Skeletal muscle tissue (tissue), 5 donors: ENCODE data around the gene PYDC1. TPM values are rescaled to one million over a fixed set of nuclear protein-coding genes. Genes with fewer than 3 reads are reported as not detected.
A peak's percentile ranks its signal among the peaks of the same experiment; 100 is the strongest.
"Not testable (repeated sequence)": the region's sequence is repeated elsewhere in the genome, so short reads cannot be mapped to it uniquely, and the experiment has no call there.

Experiments used
- H3K27ac ChIP-seq: one replicate; pipeline ENCODE4 v1.7.0; 2013; ENCODE audit warnings: mild to moderate bottlenecking, low read depth, low read length, inconsistent platforms
- H3K27me3 ChIP-seq, 3 donors: one replicate each; pipeline ENCODE4 v1.7.0; 2013; ENCODE audit warnings: low read length in 3 of 3; ENCODE audit not compliant: control insufficient read depth in 3 of 3, insufficient read depth in 3 of 3
- H3K36me3 ChIP-seq, 3 donors: one replicate each; pipeline ENCODE4 v1.7.0; 2013; ENCODE audit warnings: low read length in 3 of 3; ENCODE audit not compliant: control insufficient read depth in 3 of 3, insufficient read depth in 3 of 3
- H3K4me1 ChIP-seq, 3 donors: one replicate each; pipeline ENCODE4 v1.7.0; 2013; ENCODE audit warnings: low read length in 3 of 3, mild to moderate bottlenecking in 3 of 3; ENCODE audit not compliant: control insufficient read depth in 3 of 3, insufficient read depth in 3 of 3
- H3K4me3 ChIP-seq, 3 donors: one replicate each; pipeline ENCODE4 v1.7.0; 2013; ENCODE audit warnings: low read length in 3 of 3
- H3K9ac ChIP-seq, 3 donors: one replicate each; pipeline ENCODE4 v1.7.0; 2013; ENCODE audit warnings: low read length in 3 of 3, mild to moderate bottlenecking in 3 of 3, moderate library complexity in 2 of 3, low read depth in 1 of 3
- H3K9me3 ChIP-seq, 3 donors: one replicate each; pipeline ENCODE4 v1.7.0; 2013; ENCODE audit warnings: low read length in 3 of 3; ENCODE audit not compliant: control insufficient read depth in 3 of 3
- small RNA-seq: library from RNA; depleted of rRNA; stranded (forward); fragments of <200 nt; gene quantifications from one replicate; pipeline ENCODE3, GENCODE V24; 2014
- total RNA-seq: library from RNA; depleted of rRNA; stranded (reverse); fragments of >200 nt; gene quantifications from one replicate; pipeline ENCODE4 v1.2.3, GENCODE V29; 2014
- donor health status: Osteomylitis.

PYDC1 gene
- total RNA-seq, 1 donor from 2014 or later: not detected

DNA sequence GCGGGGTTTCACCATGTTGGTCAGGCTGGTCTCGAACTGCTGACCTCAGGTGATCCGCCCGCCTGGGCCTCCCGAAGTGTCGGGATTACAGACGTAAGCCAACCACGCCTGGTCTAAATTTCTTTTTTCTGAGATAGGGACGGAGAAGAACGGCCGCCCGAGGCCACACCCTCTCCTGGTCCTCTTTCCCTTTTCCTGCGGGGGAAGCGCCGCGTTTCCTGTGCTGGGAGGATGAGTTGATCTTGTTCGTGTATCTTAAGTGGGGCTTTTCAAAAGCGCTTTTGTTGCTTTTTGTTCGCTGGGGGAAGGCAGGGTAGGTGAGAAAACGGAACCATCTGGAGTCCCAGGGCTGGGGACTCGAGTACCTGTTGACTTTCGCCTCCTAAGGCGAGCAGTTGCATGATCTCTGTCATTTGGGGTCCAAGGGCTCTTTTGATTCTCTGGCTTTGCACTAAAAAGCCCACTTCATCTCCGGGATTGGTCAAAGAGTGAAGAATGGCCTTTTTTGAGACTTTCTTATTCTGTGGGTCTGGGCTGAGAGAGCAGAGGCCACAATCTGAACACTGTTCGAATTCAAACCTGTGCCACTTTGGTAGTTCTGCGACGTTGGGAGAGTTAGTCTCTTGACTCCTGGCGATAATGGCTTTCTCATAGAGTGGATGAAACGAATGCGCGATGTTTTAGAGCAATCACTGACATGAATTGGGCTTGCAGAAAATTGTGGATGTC, 35.7 kb downstream of the PYDC1 start:
- H3K27me3 ChIP-seq: no peaks in the 10 kb centered on the region
- H3K4me1 ChIP-seq: peaks cover 39 to 40% (median 39%) of the 10 kb centered on the region in 3 donors
- H3K9me3 ChIP-seq: no peaks in the 10 kb centered on the region
- peak overlapping the region; percentile 83 to 96 (median 96) for H3K4me3 ChIP-seq
- H3K36me3 ChIP-seq: peaks cover 31 to 37% (median 35%) of the 10 kb centered on the region in 3 donors
- H3K27ac ChIP-seq: peak overlapping the region; percentile 98
- H3K9ac ChIP-seq: peak overlapping the region; percentile 96 to 99 (median 98)

DNA sequence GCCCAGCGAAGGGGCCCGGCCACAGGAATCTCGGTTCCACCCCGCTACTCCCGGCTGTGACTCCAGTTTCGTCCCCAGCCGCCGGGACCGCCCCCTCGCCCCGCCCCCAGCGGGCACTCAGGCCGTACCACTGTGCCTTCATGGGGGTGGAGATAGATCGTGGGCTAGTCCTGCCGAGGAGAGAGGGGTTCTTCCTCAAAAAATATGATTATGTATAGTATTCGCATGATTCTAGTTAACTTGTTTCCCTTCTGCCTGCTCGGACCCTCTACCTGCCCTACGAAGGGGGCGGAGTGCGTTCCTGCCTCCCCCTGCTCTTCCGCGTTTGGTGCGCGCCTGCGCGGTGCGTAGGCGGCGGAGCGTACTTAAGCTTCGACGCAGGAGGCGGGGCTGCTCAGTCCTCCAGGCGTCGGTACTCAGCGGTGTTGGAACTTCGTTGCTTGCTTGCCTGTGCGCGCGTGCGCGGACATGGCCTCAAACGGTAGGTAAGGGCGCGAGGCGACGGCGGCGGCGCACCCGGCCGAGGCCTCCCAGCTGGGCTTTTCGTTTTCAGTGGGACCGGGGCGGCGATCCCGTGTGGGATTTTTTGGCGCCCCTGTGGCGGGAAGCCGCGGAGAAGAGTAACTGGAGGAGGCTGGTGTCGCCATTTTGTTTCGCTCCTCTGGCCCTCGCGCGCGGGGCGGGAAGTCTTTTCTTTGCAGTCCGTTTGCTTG, 37.0 kb downstream of the PYDC1 start, which contains the start of gene FUS:
Gene FUS, plus strand, starts transcription at position 393 of the 713 bp plus-strand sequence. Its CDS starts 76 bp downstream, at position 469.
- Histone ChIP-seq H3K9me3 (no peaks in the 10 kb centered on the region), H3K4me1 (peaks cover 39 to 40% (median 39%) of the 10 kb centered on the region in 3 donors), H3K27me3 (no peaks in the 10 kb centered on the region), H3K27ac (peak within 1 kb of the TSS; percentile 98), H3K4me3 (peak within 1 kb of the TSS; percentile 83 to 96 (median 96)), H3K36me3 (peaks cover 19 to 23% (median 22%) of the 10 kb centered on the region in 3 donors), H3K9ac (peak within 1 kb of the TSS; percentile 96 to 99 (median 98))

DNA sequence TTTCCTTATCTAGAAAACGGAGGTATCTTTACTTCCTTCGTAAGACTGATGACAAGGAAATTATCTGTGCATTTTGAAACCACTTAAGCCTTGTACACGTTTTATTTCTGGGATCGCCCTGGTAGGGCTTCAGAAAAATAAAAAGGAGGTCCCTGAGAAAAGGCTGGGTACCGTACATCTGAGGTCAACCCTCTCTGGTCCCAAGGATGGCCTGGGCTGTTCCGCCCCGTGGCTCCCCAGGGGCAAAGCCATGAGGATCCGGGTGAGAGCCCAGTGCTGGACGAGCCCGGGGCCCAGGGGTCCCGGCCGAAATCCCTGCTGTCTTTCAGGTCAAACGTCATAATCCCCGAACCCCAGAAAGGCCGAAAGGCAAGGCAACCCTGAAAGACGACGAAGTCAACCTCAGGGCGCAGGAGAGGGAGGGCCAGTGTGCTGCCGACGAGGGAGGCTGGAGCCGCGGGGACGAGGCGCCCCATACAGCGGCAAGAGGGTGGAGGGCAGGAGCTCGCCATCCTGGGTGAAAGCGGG, 37.7 kb downstream of the PYDC1 start:
- peaks cover 39 to 40% (median 39%) of the 10 kb centered on the region in 3 donors for H3K4me1 ChIP-seq
- H3K9ac ChIP-seq: peak overlapping the region; percentile 96 to 99 (median 98)

DNA sequence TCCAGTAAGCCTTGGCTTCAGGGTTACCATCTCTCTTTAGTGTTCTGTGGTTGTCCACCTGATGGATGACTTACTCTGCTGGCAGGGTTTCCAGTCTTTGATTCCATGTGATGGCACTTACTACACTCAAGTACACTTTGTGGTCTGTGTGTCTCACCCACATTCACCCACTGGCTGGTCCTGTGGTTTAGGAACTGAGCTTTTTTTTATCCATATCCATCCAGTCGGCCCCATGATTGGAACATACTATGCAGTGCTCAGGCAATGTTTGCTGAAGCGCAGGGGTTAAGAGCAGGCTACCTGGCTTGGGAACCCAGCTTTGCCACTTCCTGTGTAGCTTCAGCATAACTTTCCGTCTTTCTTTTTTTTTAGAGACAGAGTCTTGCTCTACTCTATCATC, 39.8 kb downstream of the PYDC1 start:
- Histone ChIP-seq H3K27ac (no peak overlapping the region), H3K9me3 (no peaks in the 10 kb centered on the region), H3K9ac (no peak overlapping the region), H3K36me3 (no peaks in the 10 kb centered on the region), H3K27me3 (no peaks in the 10 kb centered on the region), H3K4me1 (peaks cover 19 to 20% (median 19%) of the 10 kb centered on the region in 3 donors), H3K4me3 (no peak overlapping the region)

More for the DNA sequence above, 37.7 kb downstream of the PYDC1 start:
- Histone ChIP-seq H3K27ac (peak overlapping the region; percentile 98), H3K4me3 (peak overlapping the region; percentile 83 to 96 (median 96)), H3K27me3 (no peaks in the 10 kb centered on the region), H3K36me3 (peaks cover 14 to 20% (median 18%) of the 10 kb centered on the region in 3 donors), H3K9me3 (no peaks in the 10 kb centered on the region)

DNA sequence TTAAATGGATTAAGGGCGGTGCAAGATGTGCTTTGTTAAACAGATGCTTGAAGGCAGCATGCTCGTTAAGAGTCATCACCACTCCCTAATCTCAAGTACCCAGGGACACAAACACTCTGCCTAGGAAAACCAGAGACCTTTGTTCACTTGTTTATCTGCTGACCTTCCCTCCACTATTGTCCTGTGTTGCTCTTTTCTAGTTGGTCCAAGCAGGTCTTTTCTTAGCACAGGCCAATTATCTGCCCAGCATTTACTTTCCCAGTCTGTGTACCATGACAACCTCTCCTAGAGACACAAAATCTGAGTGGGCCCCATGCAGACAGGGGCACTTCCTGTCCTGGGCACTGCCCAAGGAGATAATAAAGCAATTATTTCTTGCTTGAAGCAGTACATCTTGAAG, 46.9 kb downstream of the PYDC1 start:
- H3K27ac ChIP-seq, H3K4me1 ChIP-seq, H3K9me3 ChIP-seq, H3K4me3 ChIP-seq, H3K9ac ChIP-seq, H3K27me3 ChIP-seq, H3K36me3 ChIP-seq: not testable (repeated sequence)

DNA sequence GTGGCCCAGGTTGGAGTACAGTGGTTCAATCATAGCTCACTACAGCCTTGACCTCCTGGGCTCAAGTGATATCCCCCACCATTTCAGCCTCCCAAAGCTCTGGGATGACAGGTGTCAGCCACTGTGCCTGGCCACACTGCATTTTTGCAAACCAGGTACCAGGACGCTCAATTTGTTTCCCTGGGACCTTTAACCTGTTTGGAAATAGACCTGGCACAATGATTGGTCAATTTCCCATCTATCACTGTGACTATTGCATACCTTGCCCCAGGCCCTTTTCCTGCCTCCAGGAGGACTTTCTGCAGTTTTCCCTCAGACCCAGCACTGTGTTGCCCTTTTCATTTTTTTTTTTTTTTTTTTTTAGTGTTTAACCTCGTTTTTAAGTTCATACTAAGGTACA, 48.1 kb downstream of the PYDC1 start:
- no peaks in the 10 kb centered on the region for H3K27me3 ChIP-seq
- no peak overlapping the region for H3K4me3 ChIP-seq
- H3K27ac ChIP-seq: no peak overlapping the region

DNA sequence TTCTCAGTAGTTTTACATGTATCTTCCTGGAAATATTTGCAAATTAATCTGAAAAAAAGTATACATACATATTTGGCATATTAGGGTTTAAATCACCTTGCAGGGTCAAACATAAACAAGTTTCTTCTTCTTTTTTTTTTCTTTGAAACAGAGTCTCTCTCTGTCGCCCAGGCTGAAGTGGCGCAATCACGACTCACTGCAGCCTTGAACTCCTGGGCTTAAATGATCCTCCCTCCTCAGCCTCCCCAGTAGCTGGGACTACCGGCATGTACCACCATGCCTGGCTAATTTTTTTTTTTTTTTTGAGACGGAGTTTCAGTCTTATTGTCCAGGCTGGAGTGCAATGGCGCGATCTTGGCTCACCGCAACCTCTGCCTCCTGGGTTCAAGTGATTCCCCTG, 49.6 kb downstream of the PYDC1 start:
- H3K36me3 ChIP-seq: no peaks in the 10 kb centered on the region
- H3K4me1 ChIP-seq: no peaks in the 10 kb centered on the region
- no peak overlapping the region for H3K9ac ChIP-seq
- no peaks in the 10 kb centered on the region for H3K9me3 ChIP-seq
- H3K4me3 ChIP-seq: no peak overlapping the region
- H3K27me3 ChIP-seq: no peaks in the 10 kb centered on the region
- no peak overlapping the region for H3K27ac ChIP-seq

More for the DNA sequence above, 48.1 kb downstream of the PYDC1 start:
- H3K9ac ChIP-seq: no peak overlapping the region
- no peaks in the 10 kb centered on the region for H3K36me3 ChIP-seq
- no peaks in the 10 kb centered on the region for H3K4me1 ChIP-seq
- no peaks in the 10 kb centered on the region for H3K9me3 ChIP-seq

Small RNA genes lying within 50 kb of the gene (small RNA-seq; reads per million reads assigned to genes)
- gene NDUFA3P6: not detected

Other genes starting within 250 kb of the PYDC1 start
- gene HSD3B7, start 231.9 kb downstream of the PYDC1 start, total RNA-seq: 12.5 TPM
- gene STX1B, start 206.5 kb downstream of the PYDC1 start, total RNA-seq: not detected
- gene STX4, start 183.6 kb downstream of the PYDC1 start, total RNA-seq: 19.3 TPM
- gene ZNF668, start 142.9 kb downstream of the PYDC1 start, total RNA-seq: 5.7 TPM
- gene ZNF646, start 142.7 kb downstream of the PYDC1 start, total RNA-seq: 9.4 TPM
- 2.6 TPM for gene PRSS53, start 128.2 kb downstream of the PYDC1 start, total RNA-seq
- 34.4 TPM for gene VKORC1, start 122.3 kb downstream of the PYDC1 start, total RNA-seq
- 8.9 TPM for gene BCKDK, start 108.7 kb downstream of the PYDC1 start, total RNA-seq
- gene KAT8, start 99.5 kb downstream of the PYDC1 start, total RNA-seq: 43.3 TPM
- gene PRSS8, start 81.4 kb downstream of the PYDC1 start, total RNA-seq: not detected
- 0.52 TPM for gene PRSS36, start 67.1 kb downstream of the PYDC1 start, total RNA-seq
- 40.2 TPM for gene FUS, start 37.0 kb downstream of the PYDC1 start, total RNA-seq
- 27.1 TPM for gene PYCARD, start 14.4 kb downstream of the PYDC1 start, total RNA-seq
- 45.4 TPM for gene TRIM72, start 3.0 kb downstream of the PYDC1 start, total RNA-seq
- gene ITGAM, start 42.8 kb upstream of the PYDC1 start, total RNA-seq: 8.4 TPM
- gene ITGAX, start 138.0 kb upstream of the PYDC1 start, total RNA-seq: 1.0 TPM
- under 0.01 TPM for gene ITGAD, start 176.2 kb upstream of the PYDC1 start, total RNA-seq
- 49.1 TPM for gene COX6A2, start 211.2 kb upstream of the PYDC1 start, total RNA-seq
- 0.52 TPM for gene ZNF843, start 225.7 kb upstream of the PYDC1 start, total RNA-seq
- 6.8 TPM for gene ARMC5, start 242.4 kb upstream of the PYDC1 start, total RNA-seq